Measurements from ENCODE around the gene PAWR.
"Not testable (repeated sequence)": the region's sequence is repeated elsewhere in the genome, so short reads cannot be mapped to it uniquely, and the experiment has no call there.

The PAWR gene

GRCh38 chr12:79685068-79685467 lies 5.7 kb downstream of the PAWR start:
- Histone ChIP-seq H3K4me3 (ENCODE audit: low read depth, low read length) (no peak overlapping the region; the same call in 1 of the 2 replicates), H3K27me3 (ENCODE audit: insufficient read depth, low read length) (no peaks in the 10 kb centered on the region), H3K79me2 (ENCODE audit: control insufficient read depth, insufficient read depth, low read length, unreplicated experiment) (peaks cover 96% of the 10 kb centered on the region), H2AFZ (ENCODE audit: low read length, unreplicated experiment) (no peak overlapping the region), H3K4me1 (ENCODE audit: control insufficient read depth, insufficient read depth, low read length, unreplicated experiment) (peaks cover 46% of the 10 kb centered on the region), H3K27ac (ENCODE audit: low read depth, low read length) (no peak overlapping the region), H3K36me3 (ENCODE audit: insufficient read depth, low read length) (no peaks in the 10 kb centered on the region)

GRCh38 chr12:79684338-79684737 lies 6.4 kb downstream of the PAWR start:
- H3K27me3 ChIP-seq (ENCODE audit: insufficient read depth, low read length); H3K27ac ChIP-seq (ENCODE audit: low read depth, low read length); H3K36me3 ChIP-seq (ENCODE audit: insufficient read depth, low read length); H2AFZ ChIP-seq (ENCODE audit: low read length, unreplicated experiment); H3K4me3 ChIP-seq (ENCODE audit: low read depth, low read length): not testable (repeated sequence)
- Histone ChIP-seq H3K79me2 (ENCODE audit: control insufficient read depth, insufficient read depth, low read length, unreplicated experiment) (peaks cover 96% of the 10 kb centered on the region), H3K4me1 (ENCODE audit: control insufficient read depth, insufficient read depth, low read length, unreplicated experiment) (peaks cover 46% of the 10 kb centered on the region)

GRCh38 chr12:79682593-79682992 lies 8.2 kb downstream of the PAWR start:
- H3K79me2 ChIP-seq (ENCODE audit: control insufficient read depth, insufficient read depth, low read length, unreplicated experiment): peaks cover 96% of the 10 kb centered on the region
- no peak overlapping the region for H2AFZ ChIP-seq (ENCODE audit: low read length, unreplicated experiment)
- H3K27me3 ChIP-seq (ENCODE audit: insufficient read depth, low read length): no peaks in the 10 kb centered on the region
- no peaks in the 10 kb centered on the region for H3K36me3 ChIP-seq (ENCODE audit: insufficient read depth, low read length)
- H3K27ac ChIP-seq (ENCODE audit: low read depth, low read length): no peak overlapping the region
- peaks cover 51% of the 10 kb centered on the region for H3K4me1 ChIP-seq (ENCODE audit: control insufficient read depth, insufficient read depth, low read length, unreplicated experiment)
- H3K4me3 ChIP-seq (ENCODE audit: low read depth, low read length): 0 out of 2 replicates have a peak overlapping the region, but pooled peaks have one; percentile 14

GRCh38 chr12:79681008-79681590 lies 9.7 kb downstream of the PAWR start:
- Histone ChIP-seq H3K27me3 (ENCODE audit: insufficient read depth, low read length) (no peaks in the 10 kb centered on the region), H2AFZ (ENCODE audit: low read length, unreplicated experiment) (no peak overlapping the region), H3K4me1 (ENCODE audit: control insufficient read depth, insufficient read depth, low read length, unreplicated experiment) (peaks cover 44% of the 10 kb centered on the region), H3K4me3 (ENCODE audit: low read depth, low read length) (no peak overlapping the region), H3K27ac (ENCODE audit: low read depth, low read length) (no peak overlapping the region), H3K36me3 (ENCODE audit: insufficient read depth, low read length) (no peaks in the 10 kb centered on the region), H3K79me2 (ENCODE audit: control insufficient read depth, insufficient read depth, low read length, unreplicated experiment) (peaks cover 94% of the 10 kb centered on the region)

- peaks cover 34% of the 10 kb centered on the region for H3K4me1 ChIP-seq (ENCODE audit: control insufficient read depth, insufficient read depth, low read length, unreplicated experiment)
- H3K27ac ChIP-seq (ENCODE audit: low read depth, low read length): no peak overlapping the region
- H2AFZ ChIP-seq (ENCODE audit: low read length, unreplicated experiment): no peak overlapping the region
- H3K27me3 ChIP-seq (ENCODE audit: insufficient read depth, low read length): no peaks in the 10 kb centered on the region
- no peaks in the 10 kb centered on the region for H3K36me3 ChIP-seq (ENCODE audit: insufficient read depth, low read length)
- no peak overlapping the region for H3K4me3 ChIP-seq (ENCODE audit: low read depth, low read length)
- peaks cover 92% of the 10 kb centered on the region for H3K79me2 ChIP-seq (ENCODE audit: control insufficient read depth, insufficient read depth, low read length, unreplicated experiment)
Measured at GRCh38 chr12:79680051-79680450, 10.7 kb downstream of the PAWR start.

- Histone ChIP-seq H3K27me3 (ENCODE audit: insufficient read depth, low read length) (no peaks in the 10 kb centered on the region), H3K36me3 (ENCODE audit: insufficient read depth, low read length) (no peaks in the 10 kb centered on the region), H3K4me1 (ENCODE audit: control insufficient read depth, insufficient read depth, low read length, unreplicated experiment) (peaks cover 24% of the 10 kb centered on the region), H3K4me3 (ENCODE audit: low read depth, low read length) (no peak overlapping the region), H2AFZ (ENCODE audit: low read length, unreplicated experiment) (no peak overlapping the region), H3K79me2 (ENCODE audit: control insufficient read depth, insufficient read depth, low read length, unreplicated experiment) (peaks cover 93% of the 10 kb centered on the region), H3K27ac (ENCODE audit: low read depth, low read length) (no peak overlapping the region)
Measured at GRCh38 chr12:79678306-79678705, 12.5 kb downstream of the PAWR start.

GRCh38 chr12:79677672-79678071 lies 13.1 kb downstream of the PAWR start:
- no peak overlapping the region for H2AFZ ChIP-seq (ENCODE audit: low read length, unreplicated experiment)
- peaks cover 18% of the 10 kb centered on the region for H3K4me1 ChIP-seq (ENCODE audit: control insufficient read depth, insufficient read depth, low read length, unreplicated experiment)
- H3K27me3 ChIP-seq (ENCODE audit: insufficient read depth, low read length): no peaks in the 10 kb centered on the region
- no peak overlapping the region for H3K4me3 ChIP-seq (ENCODE audit: low read depth, low read length)
- H3K36me3 ChIP-seq (ENCODE audit: insufficient read depth, low read length): no peaks in the 10 kb centered on the region
- H3K27ac ChIP-seq (ENCODE audit: low read depth, low read length): no peak overlapping the region
- peaks cover 89% of the 10 kb centered on the region for H3K79me2 ChIP-seq (ENCODE audit: control insufficient read depth, insufficient read depth, low read length, unreplicated experiment)

GRCh38 chr12:79676579-79676978 lies 14.2 kb downstream of the PAWR start:
- Histone ChIP-seq H2AFZ (ENCODE audit: low read length, unreplicated experiment) (no peak overlapping the region), H3K27me3 (ENCODE audit: insufficient read depth, low read length) (no peaks in the 10 kb centered on the region), H3K27ac (ENCODE audit: low read depth, low read length) (no peak overlapping the region), H3K79me2 (ENCODE audit: control insufficient read depth, insufficient read depth, low read length, unreplicated experiment) (peaks cover 87% of the 10 kb centered on the region), H3K36me3 (ENCODE audit: insufficient read depth, low read length) (no peaks in the 10 kb centered on the region), H3K4me1 (ENCODE audit: control insufficient read depth, insufficient read depth, low read length, unreplicated experiment) (peaks cover 7% of the 10 kb centered on the region), H3K4me3 (ENCODE audit: low read depth, low read length) (no peak overlapping the region)

GRCh38 chr12:79674629-79675028 lies 16.1 kb downstream of the PAWR start:
- peaks cover 86% of the 10 kb centered on the region for H3K79me2 ChIP-seq (ENCODE audit: control insufficient read depth, insufficient read depth, low read length, unreplicated experiment)
- H2AFZ ChIP-seq (ENCODE audit: low read length, unreplicated experiment): no peak overlapping the region
- H3K4me1 ChIP-seq (ENCODE audit: control insufficient read depth, insufficient read depth, low read length, unreplicated experiment): peaks cover 18% of the 10 kb centered on the region
- H3K4me3 ChIP-seq (ENCODE audit: low read depth, low read length): no peak overlapping the region
- no peaks in the 10 kb centered on the region; the same call in 1 of the 2 replicates for H3K36me3 ChIP-seq (ENCODE audit: insufficient read depth, low read length)
- no peaks in the 10 kb centered on the region for H3K27me3 ChIP-seq (ENCODE audit: insufficient read depth, low read length)
- H3K27ac ChIP-seq (ENCODE audit: low read depth, low read length): no peak overlapping the region

- H3K4me1 ChIP-seq (ENCODE audit: control insufficient read depth, insufficient read depth, low read length, unreplicated experiment): peaks cover 18% of the 10 kb centered on the region
- no peak overlapping the region for H3K27ac ChIP-seq (ENCODE audit: low read depth, low read length)
- H3K79me2 ChIP-seq (ENCODE audit: control insufficient read depth, insufficient read depth, low read length, unreplicated experiment): peaks cover 84% of the 10 kb centered on the region
- no peak overlapping the region for H3K4me3 ChIP-seq (ENCODE audit: low read depth, low read length)
- no peaks in the 10 kb centered on the region; the same call in 1 of the 2 replicates for H3K36me3 ChIP-seq (ENCODE audit: insufficient read depth, low read length)
- H3K27me3 ChIP-seq (ENCODE audit: insufficient read depth, low read length): no peaks in the 10 kb centered on the region
- H2AFZ ChIP-seq (ENCODE audit: low read length, unreplicated experiment): no peak overlapping the region
Measured at GRCh38 chr12:79673354-79673753, 17.4 kb downstream of the PAWR start.

GRCh38 chr12:79668113-79668512 lies 22.7 kb downstream of the PAWR start:
- Histone ChIP-seq H3K27me3 (ENCODE audit: insufficient read depth, low read length) (no peaks in the 10 kb centered on the region), H3K27ac (ENCODE audit: low read depth, low read length) (no peak overlapping the region), H3K36me3 (ENCODE audit: insufficient read depth, low read length) (no peaks in the 10 kb centered on the region; the same call in 1 of the 2 replicates), H3K79me2 (ENCODE audit: control insufficient read depth, insufficient read depth, low read length, unreplicated experiment) (peaks cover 61% of the 10 kb centered on the region), H3K4me3 (ENCODE audit: low read depth, low read length) (no peak overlapping the region), H3K4me1 (ENCODE audit: control insufficient read depth, insufficient read depth, low read length, unreplicated experiment) (peaks cover 13% of the 10 kb centered on the region), H2AFZ (ENCODE audit: low read length, unreplicated experiment) (no peak overlapping the region)
